ENCODE results near the gene KIAA1328.

GRCh38 chr18:36792634-36793283 lies 36.2 kb upstream of the KIAA1328 start:
- TF ChIP-seq CTCF (IDR thresholded peaks at IDR 0.05) = no peak
- TF ChIP-seq POLR2AphosphoS5 (IDR thresholded peaks at IDR 0.05) = no peak
- no peak for TF ChIP-seq POLR2A (IDR thresholded peaks at IDR 0.05)

Data from upper lobe of left lung (tissue), 4 donors.